ENCODE measurements around the gene ARL3.
A peak's percentile ranks its signal among the peaks of the same experiment; 100 is the strongest.

- TF ChIP-seq POLR2AphosphoS5 (IDR thresholded peaks at IDR 0.05; ENCODE audit: low read depth, low read length) = peak; percentile 32; the same call in 1 of the 2 replicates
- TF ChIP-seq, protein P1, sequence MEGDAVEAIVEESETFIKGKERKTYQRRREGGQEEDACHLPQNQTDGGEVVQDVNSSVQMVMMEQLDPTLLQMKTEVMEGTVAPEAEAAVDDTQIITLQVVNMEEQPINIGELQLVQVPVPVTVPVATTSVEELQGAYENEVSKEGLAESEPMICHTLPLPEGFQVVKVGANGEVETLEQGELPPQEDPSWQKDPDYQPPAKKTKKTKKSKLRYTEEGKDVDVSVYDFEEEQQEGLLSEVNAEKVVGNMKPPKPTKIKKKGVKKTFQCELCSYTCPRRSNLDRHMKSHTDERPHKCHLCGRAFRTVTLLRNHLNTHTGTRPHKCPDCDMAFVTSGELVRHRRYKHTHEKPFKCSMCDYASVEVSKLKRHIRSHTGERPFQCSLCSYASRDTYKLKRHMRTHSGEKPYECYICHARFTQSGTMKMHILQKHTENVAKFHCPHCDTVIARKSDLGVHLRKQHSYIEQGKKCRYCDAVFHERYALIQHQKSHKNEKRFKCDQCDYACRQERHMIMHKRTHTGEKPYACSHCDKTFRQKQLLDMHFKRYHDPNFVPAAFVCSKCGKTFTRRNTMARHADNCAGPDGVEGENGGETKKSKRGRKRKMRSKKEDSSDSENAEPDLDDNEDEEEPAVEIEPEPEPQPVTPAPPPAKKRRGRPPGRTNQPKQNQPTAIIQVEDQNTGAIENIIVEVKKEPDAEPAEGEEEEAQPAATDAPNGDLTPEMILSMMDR (IDR thresholded peaks at IDR 0.05) = no peak
- TF ChIP-seq, protein P2, sequence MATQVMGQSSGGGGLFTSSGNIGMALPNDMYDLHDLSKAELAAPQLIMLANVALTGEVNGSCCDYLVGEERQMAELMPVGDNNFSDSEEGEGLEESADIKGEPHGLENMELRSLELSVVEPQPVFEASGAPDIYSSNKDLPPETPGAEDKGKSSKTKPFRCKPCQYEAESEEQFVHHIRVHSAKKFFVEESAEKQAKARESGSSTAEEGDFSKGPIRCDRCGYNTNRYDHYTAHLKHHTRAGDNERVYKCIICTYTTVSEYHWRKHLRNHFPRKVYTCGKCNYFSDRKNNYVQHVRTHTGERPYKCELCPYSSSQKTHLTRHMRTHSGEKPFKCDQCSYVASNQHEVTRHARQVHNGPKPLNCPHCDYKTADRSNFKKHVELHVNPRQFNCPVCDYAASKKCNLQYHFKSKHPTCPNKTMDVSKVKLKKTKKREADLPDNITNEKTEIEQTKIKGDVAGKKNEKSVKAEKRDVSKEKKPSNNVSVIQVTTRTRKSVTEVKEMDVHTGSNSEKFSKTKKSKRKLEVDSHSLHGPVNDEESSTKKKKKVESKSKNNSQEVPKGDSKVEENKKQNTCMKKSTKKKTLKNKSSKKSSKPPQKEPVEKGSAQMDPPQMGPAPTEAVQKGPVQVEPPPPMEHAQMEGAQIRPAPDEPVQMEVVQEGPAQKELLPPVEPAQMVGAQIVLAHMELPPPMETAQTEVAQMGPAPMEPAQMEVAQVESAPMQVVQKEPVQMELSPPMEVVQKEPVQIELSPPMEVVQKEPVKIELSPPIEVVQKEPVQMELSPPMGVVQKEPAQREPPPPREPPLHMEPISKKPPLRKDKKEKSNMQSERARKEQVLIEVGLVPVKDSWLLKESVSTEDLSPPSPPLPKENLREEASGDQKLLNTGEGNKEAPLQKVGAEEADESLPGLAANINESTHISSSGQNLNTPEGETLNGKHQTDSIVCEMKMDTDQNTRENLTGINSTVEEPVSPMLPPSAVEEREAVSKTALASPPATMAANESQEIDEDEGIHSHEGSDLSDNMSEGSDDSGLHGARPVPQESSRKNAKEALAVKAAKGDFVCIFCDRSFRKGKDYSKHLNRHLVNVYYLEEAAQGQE (IDR thresholded peaks at IDR 0.05; ENCODE audit: insufficient read depth in 1 of 2, low read depth in 2 of 2, low read length in 1 of 2) = no peak
- no peak for TF ChIP-seq TCF7L2 (IDR thresholded peaks at IDR 0.05; ENCODE audit: low read depth, low read length)
These were observed 26.0 kb upstream of the ARL3 start for GRCh38 chr10:102740229-102740628.
